ENCODE data around the gene LRBA.

Gene LRBA

DNA sequence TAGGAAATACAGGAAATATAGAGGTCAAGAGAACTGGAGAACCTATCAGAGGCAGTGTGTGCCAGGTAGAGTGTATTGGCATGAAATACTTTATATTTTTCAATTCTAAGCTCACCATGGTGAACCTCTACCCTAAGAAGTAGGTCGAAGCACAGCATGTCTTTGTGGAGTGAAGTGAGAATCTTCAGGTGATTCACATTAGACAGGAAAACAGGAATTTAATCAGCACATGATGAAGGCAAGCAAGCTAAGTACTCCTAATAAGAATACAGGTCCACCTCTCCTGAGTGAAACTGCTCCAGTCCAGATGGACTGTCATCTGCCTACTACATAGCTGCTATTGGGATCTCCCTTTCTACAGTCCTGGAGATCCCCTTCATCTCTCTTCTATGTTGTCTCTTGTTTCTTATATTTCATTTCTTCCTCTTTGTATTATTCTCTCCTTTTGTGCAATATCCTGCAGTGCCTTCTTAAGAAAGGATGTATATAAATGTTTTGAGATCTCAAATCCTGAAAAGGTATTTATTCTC, 159.0 kb downstream of the LRBA start:
- DNase-seq: no peak

GRCh38 chr4:150854600-150854999, 160.5 kb downstream of the LRBA start:
- no peak for DNase-seq

DNA sequence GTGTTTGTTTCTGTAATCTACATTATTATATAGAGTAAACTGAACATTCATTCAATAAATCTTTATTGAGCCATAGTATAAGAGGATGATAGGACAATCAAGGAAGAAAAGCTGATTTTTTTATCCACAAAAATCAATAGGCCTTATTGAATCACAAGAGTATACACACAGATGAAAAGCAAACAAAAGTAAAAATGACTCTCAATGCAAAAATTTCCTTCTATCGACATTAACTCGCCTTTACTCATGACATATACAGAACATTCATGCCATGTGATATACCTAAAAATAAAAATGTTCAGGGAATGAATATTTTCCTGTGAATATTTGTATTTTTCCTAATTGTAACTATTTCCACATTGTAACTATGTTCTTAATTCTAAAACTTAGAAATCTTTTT, 161.2 kb downstream of the LRBA start:
- DNase-seq: no peak

- DNase-seq: no peak
These were observed 162.9 kb downstream of the LRBA start for GRCh38 chr4:150852216-150852615.

DNA sequence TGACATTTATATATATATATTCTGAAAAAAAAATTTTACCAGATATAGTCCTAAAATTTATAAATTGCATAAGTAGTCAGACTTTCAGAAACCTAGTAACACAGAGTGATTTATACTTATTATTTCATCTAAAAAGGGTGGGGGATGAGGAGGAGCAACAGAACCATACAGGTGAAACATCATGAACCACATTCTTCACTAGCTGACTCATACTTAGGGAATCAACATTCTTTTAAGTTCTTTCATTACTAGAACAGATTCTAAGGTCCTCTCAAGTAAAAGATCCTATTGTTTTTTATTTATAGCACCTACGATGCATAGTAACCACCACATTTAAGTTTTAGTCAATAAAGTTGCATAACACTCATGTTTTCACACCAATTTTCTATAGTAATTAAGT, 166.1 kb downstream of the LRBA start:
- no peak for DNase-seq

DNA sequence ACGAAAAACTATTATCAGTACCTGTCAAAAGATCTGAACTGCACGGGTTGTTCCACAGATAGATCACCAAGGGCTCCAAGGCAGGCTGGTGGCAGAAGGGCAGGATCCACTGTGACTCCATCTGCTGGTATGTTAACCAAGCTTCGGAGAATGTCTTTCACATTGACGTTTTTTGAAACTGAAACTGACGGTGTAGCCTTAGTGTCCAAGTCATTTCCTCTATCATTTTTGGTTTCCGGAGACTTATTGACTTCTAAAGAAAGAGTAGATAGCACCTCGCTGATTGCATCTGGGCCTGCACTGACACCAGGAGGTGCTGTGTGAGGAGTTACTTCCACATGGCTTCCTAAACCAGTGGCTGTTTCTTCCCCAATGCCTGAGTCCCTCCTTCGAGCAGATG, 186.9 kb downstream of the LRBA start:
- peak; percentile 60 for DNase-seq

- DNase-seq: no peak
These were observed 187.9 kb downstream of the LRBA start for GRCh38 chr4:150827226-150827625.

DNA sequence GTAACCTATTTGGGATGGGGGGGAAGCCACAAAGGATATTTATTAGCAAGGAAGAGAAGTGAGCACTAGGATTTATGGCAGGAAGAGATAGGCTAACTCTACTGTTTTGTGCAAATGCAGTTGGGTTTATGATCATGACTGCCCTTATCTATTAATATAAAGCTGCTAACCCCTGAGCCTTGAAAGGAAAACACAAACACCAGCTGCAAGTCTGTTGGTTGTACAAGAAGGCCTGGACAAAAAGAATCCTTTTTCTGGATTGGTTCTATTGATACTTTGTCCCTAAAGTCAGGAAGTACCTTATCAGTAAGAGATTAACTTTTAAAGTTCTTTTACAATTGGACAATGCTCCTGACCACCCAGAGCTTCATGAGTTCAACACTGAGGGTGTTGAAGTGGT, 188.8 kb downstream of the LRBA start:
- DNase-seq: no peak

- DNase-seq: no peak
These were observed 192.7 kb downstream of the LRBA start for GRCh38 chr4:150822407-150822806.

GRCh38 chr4:150821641-150822040, 193.4 kb downstream of the LRBA start:
- no peak for DNase-seq

DNA sequence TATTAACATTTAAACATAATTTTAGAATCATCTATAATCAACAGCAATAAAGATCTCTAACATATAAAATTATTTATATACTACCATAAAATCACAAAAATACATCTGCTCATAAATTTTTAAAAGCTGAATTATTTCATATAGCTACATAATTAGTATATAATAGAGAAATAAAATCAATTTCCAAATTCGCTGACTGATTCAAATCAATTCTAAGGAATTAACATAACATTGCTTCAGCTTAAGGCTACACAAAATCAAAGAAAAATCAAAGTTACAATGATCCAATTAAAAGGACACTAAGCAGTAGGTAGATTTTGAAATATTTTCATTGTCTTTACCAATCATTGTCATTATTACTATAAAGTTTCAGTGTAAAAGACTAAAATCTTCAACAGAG, 194.7 kb downstream of the LRBA start:
- DNase-seq: no peak

DNA sequence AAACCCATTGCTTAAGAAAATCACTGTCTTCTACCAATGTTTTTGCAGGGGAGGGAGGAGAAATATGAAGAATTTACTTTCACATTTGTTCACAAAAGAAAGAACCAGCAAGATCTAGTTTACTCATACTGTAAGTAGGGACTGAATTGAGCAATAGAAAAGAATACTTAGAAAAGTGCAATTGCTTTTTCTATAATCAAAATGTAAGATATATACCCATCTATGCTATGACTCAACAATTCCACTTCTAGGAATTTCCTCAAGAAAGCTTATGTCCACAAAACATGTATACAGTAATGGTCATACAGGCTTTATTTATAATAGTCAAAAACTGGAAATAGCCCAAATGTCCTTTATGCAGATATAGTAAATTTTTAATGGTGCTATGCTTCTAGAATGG, 196.4 kb downstream of the LRBA start:
- DNase-seq: no peak

DNA sequence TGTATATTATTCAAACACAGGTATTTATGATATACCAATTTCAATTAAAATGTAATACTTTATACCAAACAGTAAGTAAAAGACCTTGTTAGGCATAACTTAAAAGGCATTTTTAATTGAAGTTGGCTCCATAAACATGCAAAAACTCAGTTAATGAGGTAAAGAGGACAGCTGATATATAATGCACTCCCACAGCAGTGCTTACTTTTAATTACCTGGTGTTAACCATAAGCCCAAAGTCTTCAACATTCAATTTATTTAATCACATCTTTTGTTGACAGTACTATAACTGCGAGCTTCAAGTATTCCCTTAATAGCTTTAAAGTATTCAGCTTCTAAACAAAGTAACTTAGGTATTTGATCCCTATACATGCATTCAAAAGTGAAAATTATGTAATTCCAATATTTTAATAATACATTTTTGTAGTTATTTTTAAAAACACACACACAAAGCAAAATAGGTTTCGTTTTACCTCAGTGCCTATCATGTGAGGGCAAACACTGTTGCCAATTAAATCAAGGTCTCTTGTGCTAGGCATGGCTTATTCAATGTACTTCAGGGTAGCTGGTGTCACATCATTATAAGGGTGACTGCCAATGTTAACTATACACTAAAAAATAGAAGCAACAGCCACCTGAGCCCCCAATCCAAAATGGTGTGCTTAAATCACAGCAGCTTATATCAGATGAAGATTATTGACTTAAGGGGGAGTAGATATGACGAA, 197.1 kb downstream of the LRBA start:
- DNase-seq: no peak

- DNase-seq: no peak
These were observed 198.1 kb downstream of the LRBA start for GRCh38 chr4:150817017-150817416.

DNA sequence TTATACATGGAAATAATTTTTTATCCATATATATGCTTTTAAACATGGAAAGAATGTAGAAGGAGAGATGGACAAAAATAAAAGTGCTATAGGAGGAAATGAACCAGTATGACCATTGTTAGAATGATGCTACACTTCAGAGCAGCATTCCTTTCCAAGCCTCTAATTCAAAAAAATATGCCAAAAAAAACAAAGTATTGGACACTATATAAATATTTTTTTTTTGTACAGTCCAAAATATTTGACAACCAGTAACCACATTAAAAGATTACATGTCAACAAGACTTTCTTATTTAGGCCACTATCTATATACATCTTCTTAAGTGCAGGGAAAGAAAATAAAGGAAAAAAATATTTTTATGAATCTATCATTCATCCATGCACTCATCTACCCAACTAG, 198.6 kb downstream of the LRBA start:
- DNase-seq: no peak

- no peak for DNase-seq
These were observed 200.2 kb downstream of the LRBA start for GRCh38 chr4:150814873-150815272.

DNA sequence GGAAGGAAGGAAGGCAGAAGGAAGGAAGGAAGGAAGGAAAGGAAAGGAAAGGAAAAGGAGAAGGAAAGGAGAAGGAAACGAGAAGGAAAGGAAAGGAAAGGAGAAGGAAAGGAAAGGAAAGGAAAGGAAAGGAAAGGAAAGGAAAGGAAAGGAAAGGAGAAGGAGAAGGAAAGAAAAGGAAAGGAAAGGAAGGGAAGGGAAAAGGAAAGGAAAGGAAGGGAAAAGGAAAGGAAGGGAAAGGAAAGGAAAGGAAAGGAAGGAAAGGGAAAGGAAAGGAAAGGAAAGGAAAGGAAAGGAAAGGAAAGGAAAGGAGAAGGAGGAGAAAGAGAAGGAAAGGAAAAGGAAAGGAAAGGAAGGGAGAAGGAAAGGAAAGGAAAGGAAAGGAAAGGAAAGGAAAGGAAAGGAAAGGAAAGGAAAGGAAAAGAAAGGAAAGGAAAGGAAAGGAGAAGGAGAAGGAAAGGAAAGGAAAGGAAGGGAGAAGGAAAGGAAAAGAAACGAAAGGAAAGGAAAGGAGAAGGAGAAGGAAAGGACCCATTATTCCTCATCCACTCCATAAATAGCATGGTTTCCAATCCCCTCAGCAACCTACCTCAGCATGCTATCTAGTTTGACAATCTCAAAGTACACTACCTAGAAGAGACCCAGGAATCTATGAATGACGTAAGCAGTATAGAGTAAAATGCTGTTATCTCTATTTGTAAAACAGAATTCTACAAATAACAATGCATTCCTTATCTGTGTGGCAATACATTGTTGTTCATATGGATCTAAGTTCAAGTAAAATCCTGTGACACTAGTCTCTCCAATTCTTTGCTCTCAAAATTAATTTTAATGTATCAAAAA, 209.7 kb downstream of the LRBA start:
- no peak for DNase-seq

GRCh38 chr4:150801833-150802232, 213.3 kb downstream of the LRBA start:
- no peak for DNase-seq

GRCh38 chr4:150799207-150799606, 215.9 kb downstream of the LRBA start:
- no peak for DNase-seq

DNA sequence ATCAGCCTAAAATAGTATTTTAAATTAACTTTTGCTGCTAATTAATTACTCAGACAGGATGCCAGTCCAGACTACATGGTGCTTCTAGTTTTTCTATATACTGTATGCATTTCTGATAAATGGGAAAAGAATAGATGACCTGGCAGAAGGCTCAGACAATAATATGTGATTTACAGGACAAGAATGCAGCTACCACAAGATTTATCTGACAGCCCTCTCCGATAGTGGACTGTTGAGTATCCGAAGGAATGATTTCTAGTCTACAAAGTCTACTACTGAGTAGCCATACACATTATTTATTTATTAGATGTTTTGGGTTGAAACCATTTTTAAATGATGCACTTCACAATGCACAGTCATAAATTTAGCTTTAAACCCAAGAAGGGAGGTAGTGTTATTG, 220.4 kb downstream of the LRBA start:
- no peak for DNase-seq

GRCh38 chr4:150789864-150790263, 225.2 kb downstream of the LRBA start:
- no peak for DNase-seq

DNA sequence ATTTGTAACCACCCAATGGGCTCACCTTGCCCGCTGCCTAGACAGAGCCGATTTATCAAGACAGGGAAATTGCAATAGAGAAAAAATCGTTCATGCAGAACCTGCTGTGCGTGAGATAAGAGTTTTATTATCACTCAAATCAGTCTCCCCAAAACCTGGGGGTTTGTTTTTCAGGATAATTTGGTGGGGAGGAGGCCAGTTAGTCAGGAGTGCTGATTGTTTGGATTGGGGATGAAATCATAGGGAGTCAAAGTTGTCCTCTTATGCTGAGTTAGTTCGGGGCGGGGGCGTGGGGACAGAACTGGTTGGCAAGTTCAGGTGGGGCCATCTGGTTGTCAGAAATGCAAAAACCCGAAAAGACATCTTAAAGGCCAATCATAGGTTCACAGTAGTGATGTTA, 230.1 kb downstream of the LRBA start:
- no peak for DNase-seq

DNA sequence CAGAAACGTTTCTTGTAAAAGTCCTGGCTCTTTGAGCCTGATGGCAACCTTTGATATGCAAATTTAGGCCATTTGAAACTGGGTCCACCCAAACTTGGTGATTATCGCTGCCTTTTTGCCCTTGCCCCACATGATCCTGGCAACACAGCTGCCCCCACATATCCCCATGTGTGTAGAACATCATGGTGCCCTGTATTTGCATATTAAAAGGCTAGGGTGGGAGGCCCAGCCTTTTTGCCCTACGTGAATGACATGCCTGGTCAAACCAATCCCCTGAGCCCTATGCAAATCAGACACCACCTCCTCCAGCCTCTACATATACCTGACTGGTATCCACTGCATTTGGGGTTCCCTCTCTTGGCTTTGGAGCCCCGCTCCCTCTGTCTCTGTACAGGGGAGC, 230.8 kb downstream of the LRBA start:
- no peak for DNase-seq

DNA sequence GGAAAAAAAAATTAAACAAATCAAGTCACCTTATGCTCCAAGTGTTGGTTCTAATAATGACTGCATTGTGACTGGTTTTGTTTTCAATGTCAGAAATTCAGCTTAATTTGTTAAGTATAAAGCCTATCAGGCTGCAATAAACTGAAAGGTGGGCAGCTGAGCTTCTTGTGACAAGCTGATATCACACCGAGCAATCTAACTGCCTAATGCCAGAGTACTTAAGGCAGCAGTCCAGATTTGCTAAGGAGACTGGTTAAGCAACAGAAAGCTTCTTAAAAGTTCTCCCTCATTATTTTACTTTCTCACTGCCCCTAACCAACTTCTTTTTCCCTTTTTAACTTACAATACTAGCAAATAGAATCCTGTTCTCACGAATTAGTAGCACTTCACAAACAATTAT, 232.2 kb downstream of the LRBA start:
- DNase-seq: no peak
